Thyroid gland (tissue), 4 donors: ENCODE data around the gene SUPT3H. TPM values are rescaled to one million over a fixed set of nuclear protein-coding genes. Genes with fewer than 3 reads are reported as not detected.
"Not testable (repeated sequence)": the region's sequence is repeated elsewhere in the genome, so short reads cannot be mapped to it uniquely, and the experiment has no call there.

Source experiments
- DNase-seq, 2 donors: peaks; one replicate each; pipeline ENCODE4 v3.0.0-alpha.2; 2019
- H3K27ac ChIP-seq, 3 donors: fragments of 200-600 bp; sonication (generic); 1 replicate in 2 of 3; 2 replicates in 1 of 3; pipeline ENCODE4 v1.5.1; 2016 to 2019; ENCODE audit warnings: mild to moderate bottlenecking in 1 of 3, moderate library complexity in 1 of 3
- H3K27me3 ChIP-seq: fragments of 200-600 bp; sonication (generic); one replicate; pipeline ENCODE4 v1.5.1; 2019
- H3K36me3 ChIP-seq, 2 donors: fragments of 200-600 bp; sonication (generic); one replicate each; pipeline ENCODE4 v1.5.1; 2016 to 2019
- H3K4me1 ChIP-seq, 2 donors: fragments of 200-600 bp; sonication (generic); one replicate each; pipeline ENCODE4 v1.5.1; 2017 to 2019
- H3K4me3 ChIP-seq, 3 donors: fragments of 200-600 bp; sonication (generic); replicated peaks in 1 of 3; 1 replicate in 2 of 3; 2 replicates in 1 of 3; pipeline ENCODE4 v1.5.1; 2016; ENCODE audit warnings: mild to moderate bottlenecking in 1 of 3
- H3K9me3 ChIP-seq: fragments of 200-600 bp; sonication (generic); one replicate; pipeline ENCODE4 v1.5.1; 2017
- CTCF ChIP-seq, 6 experiments: fragments of 200-600 bp in 3 of 6; fragments of 450-650 bp in 3 of 6; sonication (generic) in 3 of 6; IDR thresholded peaks; one replicate each; pipeline ENCODE4 v1.5.1; 2016 to 2019; ENCODE audit warnings: antibody characterized with exemption in 6 of 6, mild to moderate bottlenecking in 2 of 6, inconsistent platforms in 1 of 6, moderate library complexity in 1 of 6
- POLR2A ChIP-seq, 2 donors: fragments of 450-650 bp; IDR thresholded peaks; one replicate each; pipeline ENCODE4 v1.6.1; 2017; ENCODE audit warnings: antibody characterized with exemption in 2 of 2, mild to moderate bottlenecking in 2 of 2, moderate library complexity in 1 of 2
- WGBS, 2 donors: methylation state at CpG; one replicate each; pipeline ENCODE4 v1.1.5; 2017; 5-methylcytosine and 5-hydroxymethylcytosine counted together
- intact Hi-C: fragments of 100-400 bp; cut with DNase I; formaldehyde crosslinking; loops from one replicate; pipeline ENCODE4 v1.15.1; 2023
- total RNA-seq, 4 donors: library from RNA; depleted of rRNA; stranded (reverse); fragments of >200 nt; gene quantifications; one replicate each; pipeline ENCODE4 v1.2.3, GENCODE V29; 2016

SUPT3H gene
- total RNA-seq, 4 donors from 2014 or later = 9.8 to 21.6 (median 11.1) TPM

GRCh38 chr6:44868335-44868668 lies 509.4 kb downstream of the SUPT3H start:
- Histone ChIP-seq H3K27ac (no peak overlapping the region), H3K27me3 (no peaks in the 10 kb centered on the region), H3K4me1 (no peaks in the 10 kb centered on the region), H3K9me3 (no peaks in the 10 kb centered on the region), H3K4me3 (no peak overlapping the region), H3K36me3 (no peaks in the 10 kb centered on the region)
- no peak for DNase-seq
- TF ChIP-seq CTCF (IDR thresholded peaks at IDR 0.05) (no peak), POLR2A (IDR thresholded peaks at IDR 0.05) (no peak)
- intact Hi-C loops = no loop called here
- 89 to 94% methylated on average over 2 of the region's 2 CpGs for WGBS, 2 donors

- Histone ChIP-seq H3K4me3 (no peak overlapping the region), H3K27ac (no peak overlapping the region), H3K4me1 (no peaks in the 10 kb centered on the region), H3K9me3 (no peaks in the 10 kb centered on the region), H3K36me3 (no peaks in the 10 kb centered on the region), H3K27me3 (no peaks in the 10 kb centered on the region)
- intact Hi-C loops = no loop called here
- no peak for DNase-seq
- TF ChIP-seq POLR2A (IDR thresholded peaks at IDR 0.05) (no peak), CTCF (IDR thresholded peaks at IDR 0.05) (no peak)
- WGBS, 2 donors = 84 to 87% methylated on average over 7 of the region's 7 CpGs
Measured at GRCh38 chr6:44867571-44868334, 510.0 kb downstream of the SUPT3H start.

GRCh38 chr6:44865184-44865583 lies 512.5 kb downstream of the SUPT3H start:
- H3K27me3 ChIP-seq, intact Hi-C loops: not testable (repeated sequence)

GRCh38 chr6:44859901-44860410 lies 517.8 kb downstream of the SUPT3H start:
- no peaks in the 10 kb centered on the region for H3K27me3 ChIP-seq
- DNase-seq = no peak
- 87 to 90% methylated on average over 2 of the region's 2 CpGs for WGBS, 2 donors
- peaks cover 9 to 13% of the 10 kb centered on the region in 2 donors for H3K4me1 ChIP-seq
- intact Hi-C loops = no loop called here
- no peak overlapping the region for H3K4me3 ChIP-seq
- H3K9me3 ChIP-seq = no peaks in the 10 kb centered on the region
- no peak overlapping the region for H3K27ac ChIP-seq
- H3K36me3 ChIP-seq = no peaks in the 10 kb centered on the region
- no peak for TF ChIP-seq POLR2A (IDR thresholded peaks at IDR 0.05)

More at GRCh38 chr6:44865184-44865583, 512.5 kb downstream of the SUPT3H start:
- not testable (repeated sequence) for H3K36me3 ChIP-seq, H3K4me3 ChIP-seq, H3K27ac ChIP-seq, H3K4me1 ChIP-seq, H3K9me3 ChIP-seq, DNase-seq
- WGBS, 2 donors = 91 to 92% methylated on average over 2 of the region's 2 CpGs

GRCh38 chr6:44858998-44859397 lies 518.7 kb downstream of the SUPT3H start:
- TF ChIP-seq CTCF (IDR thresholded peaks at IDR 0.05) (no peak), POLR2A (IDR thresholded peaks at IDR 0.05) (no peak)
- no peaks in the 10 kb centered on the region for H3K36me3 ChIP-seq
- peaks cover 9 to 13% of the 10 kb centered on the region in 2 donors for H3K4me1 ChIP-seq
- H3K27me3 ChIP-seq = no peaks in the 10 kb centered on the region
- no peaks in the 10 kb centered on the region for H3K9me3 ChIP-seq
- no peak overlapping the region for H3K27ac ChIP-seq
- no peak for DNase-seq
- H3K4me3 ChIP-seq = no peak overlapping the region
- intact Hi-C loops = no loop called here

GRCh38 chr6:44856479-44856878 lies 521.3 kb downstream of the SUPT3H start:
- no peak for TF ChIP-seq POLR2A (IDR thresholded peaks at IDR 0.05)
- no peak for TF ChIP-seq CTCF (IDR thresholded peaks at IDR 0.05)
- peaks cover 9 to 13% of the 10 kb centered on the region in 2 donors for H3K4me1 ChIP-seq
- H3K9me3 ChIP-seq = no peaks in the 10 kb centered on the region
- no peak for DNase-seq
- intact Hi-C loops = no loop called here
- H3K4me3 ChIP-seq = no peak overlapping the region
- H3K36me3 ChIP-seq = no peaks in the 10 kb centered on the region
- no peak overlapping the region for H3K27ac ChIP-seq
- 80 to 85% methylated on average over 3 of the region's 3 CpGs for WGBS, 2 donors
- no peaks in the 10 kb centered on the region for H3K27me3 ChIP-seq
